Kidney (tissue), 14 donors: ENCODE measurements around the gene SLFN12L. TPM values are rescaled to one million over a fixed set of nuclear protein-coding genes. Genes with fewer than 3 reads are reported as not detected.

Source experiments
- DNase-seq, 5 donors: peaks; one replicate each; pipeline ENCODE4 v3.0.0-alpha.2; 2013 to 2020
- FAIRE-seq: peaks from 2 replicates; lab custom pipeline; 2012; peaks lifted over from hg19 to GRCh38; lab: Jason Lieb, UNC
- H3K27ac ChIP-seq, 2 donors: one replicate each; pipeline ENCODE4 v1.7.0; 2013; ENCODE audit warnings: low read depth in 2 of 2, low read length in 2 of 2, inconsistent platforms in 1 of 2
- H3K27me3 ChIP-seq: one replicate; pipeline ENCODE4 v1.7.1; 2013; ENCODE audit warnings: low read length, inconsistent platforms; ENCODE audit not compliant: control insufficient read depth, insufficient read depth
- H3K36me3 ChIP-seq, 3 donors: one replicate each; pipeline versions ENCODE4 v1.7.0 to v1.7.1; 2013; ENCODE audit warnings: low read length in 3 of 3, control low read depth in 1 of 3, inconsistent platforms in 1 of 3; ENCODE audit not compliant: insufficient read depth in 3 of 3, control insufficient read depth in 2 of 3
- H3K4me1 ChIP-seq, 3 donors: one replicate each; pipeline versions ENCODE4 v1.7.0 to v1.7.1; 2013; ENCODE audit warnings: low read length in 3 of 3, inconsistent platforms in 1 of 3, low read depth in 1 of 3; ENCODE audit not compliant: control insufficient read depth in 2 of 3, insufficient read depth in 2 of 3
- H3K4me3 ChIP-seq, 3 donors: one replicate each; pipeline versions ENCODE4 v1.7.0 to v1.8.1; 2013; ENCODE audit warnings: low read length in 3 of 3, control low read depth in 1 of 3, inconsistent platforms in 1 of 3
- H3K9ac ChIP-seq, 3 donors: one replicate each; pipeline versions ENCODE4 v1.7.0 to v1.7.1; 2013; ENCODE audit warnings: low read length in 3 of 3, control low read depth in 1 of 3, inconsistent platforms in 1 of 3
- H3K9me3 ChIP-seq, 3 donors: one replicate each; pipeline versions ENCODE4 v1.7.0 to v1.7.1; 2013; ENCODE audit warnings: low read length in 3 of 3, control low read depth in 1 of 3, inconsistent platforms in 1 of 3; ENCODE audit not compliant: control insufficient read depth in 2 of 3, insufficient read depth in 1 of 3
- intact Hi-C: fragments of 100-400 bp; cut with DNase I; formaldehyde crosslinking; loops from one replicate; pipeline ENCODE4 v1.11.1; 2022
- polyA plus RNA-seq: library from polyadenylated mRNA; stranded (reverse); fragments of 350-450 nt; fragmentation: Illumina TruSeq; extraction: RNeasy Lipid Tissue Mini Kit (QIAGEN cat#74804); gene quantifications from one replicate; pipeline ENCODE4 v1.2.3, GENCODE V29; 2014; ENCODE audit warnings: low read depth, low replicate concordance; ENCODE audit not compliant: insufficient read depth
- total RNA-seq: library from RNA; stranded (reverse); fragmentation: NEBNext Ultra II Directional; extraction: Animal tissue kit (Norgen Biotek cat#: 25700); gene quantifications from one replicate; pipeline ENCODE4 v1.2.1, GENCODE V29; 2021
- TF ChIP-seq, protein P1 (sequence below): IDR thresholded peaks from 3 replicates; pipeline ENCODE4 v1.5.1; 2012; ENCODE audit warnings: mild to moderate bottlenecking, moderate library complexity, borderline replicate concordance; ENCODE audit not compliant: insufficient read depth; ENCODE audit errors: extremely low read depth
- donor health status: control.
- donor health status: control.
- donor health status: control.
- donor health status: control.
- donor health status: control.
- donor health status: DM: yes; HTN: yes; CAD: no.
- donor health status: Normal renal cell carcinoma (clear cell type).

The SLFN12L gene
- total and polyA plus RNA-seq, 2 donors from 2014 or later = 0.62 to 6.2 TPM

DNA sequence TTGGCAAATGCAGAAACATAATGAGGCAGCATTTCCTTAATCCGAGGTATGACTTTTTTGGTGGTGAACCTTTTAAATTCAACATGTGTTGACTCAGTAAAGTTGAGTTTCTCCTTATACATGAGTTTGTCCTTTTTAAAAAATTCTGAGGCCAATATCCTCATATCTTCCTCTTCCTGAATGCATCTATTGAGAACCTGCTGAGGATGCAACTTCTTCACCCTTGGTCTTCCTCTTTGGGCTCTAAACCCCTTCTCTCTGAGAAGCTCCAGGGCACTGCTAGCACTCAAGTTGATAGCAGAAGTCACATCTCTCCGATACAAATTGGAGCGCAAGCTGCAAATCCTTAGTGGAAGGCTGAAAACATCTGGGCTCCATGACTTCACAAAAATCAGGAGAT is 19.9 kb upstream of the SLFN12L start:
- Histone ChIP-seq H3K27me3 (no peaks in the 10 kb centered on the region), H3K4me1 (no peaks in the 10 kb centered on the region), H3K9ac (no peak overlapping the region), H3K27ac (no peak overlapping the region), H3K36me3 (no peaks in the 10 kb centered on the region), H3K4me3 (no peak overlapping the region), H3K9me3 (no peaks in the 10 kb centered on the region)
- intact Hi-C loops = no loop called here
- DNase-seq (no peak), FAIRE-seq (no peak)
- TF ChIP-seq, protein P1, sequence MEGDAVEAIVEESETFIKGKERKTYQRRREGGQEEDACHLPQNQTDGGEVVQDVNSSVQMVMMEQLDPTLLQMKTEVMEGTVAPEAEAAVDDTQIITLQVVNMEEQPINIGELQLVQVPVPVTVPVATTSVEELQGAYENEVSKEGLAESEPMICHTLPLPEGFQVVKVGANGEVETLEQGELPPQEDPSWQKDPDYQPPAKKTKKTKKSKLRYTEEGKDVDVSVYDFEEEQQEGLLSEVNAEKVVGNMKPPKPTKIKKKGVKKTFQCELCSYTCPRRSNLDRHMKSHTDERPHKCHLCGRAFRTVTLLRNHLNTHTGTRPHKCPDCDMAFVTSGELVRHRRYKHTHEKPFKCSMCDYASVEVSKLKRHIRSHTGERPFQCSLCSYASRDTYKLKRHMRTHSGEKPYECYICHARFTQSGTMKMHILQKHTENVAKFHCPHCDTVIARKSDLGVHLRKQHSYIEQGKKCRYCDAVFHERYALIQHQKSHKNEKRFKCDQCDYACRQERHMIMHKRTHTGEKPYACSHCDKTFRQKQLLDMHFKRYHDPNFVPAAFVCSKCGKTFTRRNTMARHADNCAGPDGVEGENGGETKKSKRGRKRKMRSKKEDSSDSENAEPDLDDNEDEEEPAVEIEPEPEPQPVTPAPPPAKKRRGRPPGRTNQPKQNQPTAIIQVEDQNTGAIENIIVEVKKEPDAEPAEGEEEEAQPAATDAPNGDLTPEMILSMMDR = no peak

DNA sequence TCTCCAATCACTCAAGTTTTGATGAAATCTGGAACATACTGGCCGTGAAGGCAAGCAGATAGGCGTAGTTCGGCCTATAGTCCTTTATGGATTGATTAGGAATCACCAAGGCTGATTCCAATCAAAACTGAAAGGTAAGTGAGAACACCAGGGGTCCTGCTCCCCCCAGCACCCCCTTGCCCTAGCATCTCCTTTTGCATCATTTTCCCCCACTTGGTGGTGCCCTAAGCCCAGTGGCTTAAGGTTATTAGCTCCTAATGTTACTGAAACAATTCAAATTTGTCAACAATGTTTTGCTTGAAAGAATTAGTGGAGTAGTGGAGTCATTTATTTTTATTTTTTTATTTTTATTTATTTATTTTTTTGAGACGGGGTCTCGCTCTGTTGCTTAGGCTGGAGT is 18.2 kb upstream of the SLFN12L start:
- no peak overlapping the region for H3K27ac ChIP-seq
- H3K9me3 ChIP-seq = no peaks in the 10 kb centered on the region
- no peak overlapping the region for H3K9ac ChIP-seq
- no peaks in the 10 kb centered on the region for H3K4me1 ChIP-seq
- H3K27me3 ChIP-seq = no peaks in the 10 kb centered on the region
- no peaks in the 10 kb centered on the region for H3K36me3 ChIP-seq
- intact Hi-C loops = no loop called here
- FAIRE-seq = no peak
- no peak for DNase-seq
- no peak overlapping the region for H3K4me3 ChIP-seq
- TF ChIP-seq, protein P1 = no peak

DNA sequence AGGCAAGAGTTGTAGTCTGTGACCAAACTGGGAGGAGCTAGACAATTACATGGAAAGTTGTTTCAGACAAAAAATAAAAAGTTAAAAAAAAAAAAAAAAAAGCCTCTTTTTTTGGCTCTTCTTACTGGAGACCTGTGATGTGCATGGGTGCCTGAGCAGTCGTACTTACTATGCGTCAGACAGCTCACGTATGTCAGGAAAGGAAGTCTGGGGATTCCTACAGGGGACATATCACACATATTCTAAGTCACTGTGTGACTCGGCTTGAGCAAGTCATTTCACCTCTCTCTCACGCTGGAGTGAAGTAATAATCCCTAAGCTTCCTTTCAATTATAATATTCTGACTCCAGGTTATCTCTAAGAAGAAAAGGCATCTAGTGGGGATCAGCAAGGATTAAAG is 17.2 kb upstream of the SLFN12L start:
- TF ChIP-seq, protein P1 = no peak
- no peaks in the 10 kb centered on the region for H3K36me3 ChIP-seq
- H3K27me3 ChIP-seq = no peaks in the 10 kb centered on the region
- DNase-seq (no peak), FAIRE-seq (no peak)
- H3K4me1 ChIP-seq = no peaks in the 10 kb centered on the region
- no peaks in the 10 kb centered on the region for H3K9me3 ChIP-seq
- no peak overlapping the region for H3K4me3 ChIP-seq
- intact Hi-C loops = no loop called here
- H3K27ac ChIP-seq = no peak overlapping the region
- H3K9ac ChIP-seq = no peak overlapping the region

DNA sequence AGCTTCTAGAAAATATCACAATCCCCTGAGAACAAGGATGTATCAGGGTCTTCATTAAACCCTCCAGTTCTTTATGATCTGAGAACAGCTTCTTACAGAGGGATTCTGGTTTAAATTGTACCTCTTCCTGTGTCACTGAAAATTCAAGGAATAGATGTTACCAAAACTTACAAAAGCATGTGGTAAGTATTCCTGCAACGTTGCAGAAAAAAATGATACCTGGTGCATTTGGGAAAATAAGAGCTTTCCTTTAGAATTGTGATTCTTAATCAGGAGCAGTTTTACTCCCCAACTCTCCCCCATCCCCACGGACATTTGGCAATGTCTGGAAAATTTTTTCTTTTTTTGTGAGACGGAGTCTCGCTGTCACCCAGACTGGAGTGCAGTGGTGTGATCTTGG is 15.8 kb upstream of the SLFN12L start:
- Histone ChIP-seq H3K4me1 (no peaks in the 10 kb centered on the region), H3K9me3 (no peaks in the 10 kb centered on the region), H3K36me3 (no peaks in the 10 kb centered on the region), H3K9ac (no peak overlapping the region), H3K4me3 (no peak overlapping the region), H3K27me3 (no peaks in the 10 kb centered on the region), H3K27ac (no peak overlapping the region)
- intact Hi-C loops = no loop called here
- TF ChIP-seq, protein P1 = no peak
- DNase-seq (no peak), FAIRE-seq (no peak)
